ENCODE data around the gene ANKDD1A. TPM values are rescaled to one million over a fixed set of nuclear protein-coding genes. Genes with fewer than 3 reads are reported as not detected.

Gene ANKDD1A
- total RNA-seq, 1 donor from 2014 or later, result 3.8 TPM

DNA sequence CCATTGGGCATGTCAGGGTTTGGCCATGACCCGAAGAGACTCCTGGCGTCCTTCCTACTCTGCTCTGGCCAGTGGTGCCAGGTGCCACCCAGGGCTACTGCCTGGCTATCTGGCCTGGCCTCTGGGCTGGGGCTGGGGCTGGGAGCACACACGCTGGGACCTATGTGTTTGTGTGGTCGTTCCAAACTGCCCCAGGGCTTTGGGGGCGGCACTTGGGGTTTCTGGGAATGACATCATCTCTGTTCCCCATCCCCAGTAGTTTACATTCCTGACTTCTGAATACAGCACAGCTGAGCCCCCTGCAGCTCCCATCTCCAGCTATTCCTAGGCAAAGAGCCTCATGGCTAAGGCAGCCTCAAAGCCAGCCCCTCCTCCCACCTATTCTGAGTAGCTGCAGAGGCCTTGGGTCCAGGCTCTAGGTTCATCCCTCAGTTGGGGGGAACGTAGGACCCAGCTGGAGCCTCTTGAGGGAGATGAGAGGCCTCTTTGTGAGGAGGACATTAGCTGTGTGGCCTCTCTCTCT is 45.6 kb upstream of the ANKDD1A start:
- Mint-ChIP-seq H3K27ac (ENCODE audit: unreplicated experiment) (peak overlapping the region; percentile 36), H3K27me3 (ENCODE audit: low read depth) (no peaks in the 10 kb centered on the region), H3K9me3 (ENCODE audit: low read depth) (no peaks in the 10 kb centered on the region), H3K4me3 (ENCODE audit: unreplicated experiment) (no peak overlapping the region), H3K36me3 (ENCODE audit: low read depth) (peaks cover 12% of the 10 kb centered on the region), H3K4me1 (ENCODE audit: low read depth) (peaks cover 18% of the 10 kb centered on the region)
- TF ChIP-seq, protein P1, sequence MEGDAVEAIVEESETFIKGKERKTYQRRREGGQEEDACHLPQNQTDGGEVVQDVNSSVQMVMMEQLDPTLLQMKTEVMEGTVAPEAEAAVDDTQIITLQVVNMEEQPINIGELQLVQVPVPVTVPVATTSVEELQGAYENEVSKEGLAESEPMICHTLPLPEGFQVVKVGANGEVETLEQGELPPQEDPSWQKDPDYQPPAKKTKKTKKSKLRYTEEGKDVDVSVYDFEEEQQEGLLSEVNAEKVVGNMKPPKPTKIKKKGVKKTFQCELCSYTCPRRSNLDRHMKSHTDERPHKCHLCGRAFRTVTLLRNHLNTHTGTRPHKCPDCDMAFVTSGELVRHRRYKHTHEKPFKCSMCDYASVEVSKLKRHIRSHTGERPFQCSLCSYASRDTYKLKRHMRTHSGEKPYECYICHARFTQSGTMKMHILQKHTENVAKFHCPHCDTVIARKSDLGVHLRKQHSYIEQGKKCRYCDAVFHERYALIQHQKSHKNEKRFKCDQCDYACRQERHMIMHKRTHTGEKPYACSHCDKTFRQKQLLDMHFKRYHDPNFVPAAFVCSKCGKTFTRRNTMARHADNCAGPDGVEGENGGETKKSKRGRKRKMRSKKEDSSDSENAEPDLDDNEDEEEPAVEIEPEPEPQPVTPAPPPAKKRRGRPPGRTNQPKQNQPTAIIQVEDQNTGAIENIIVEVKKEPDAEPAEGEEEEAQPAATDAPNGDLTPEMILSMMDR (IDR thresholded peaks at IDR 0.05), result no peak
- DNase-seq (ENCODE audit: low spot score), result no peak

DNA sequence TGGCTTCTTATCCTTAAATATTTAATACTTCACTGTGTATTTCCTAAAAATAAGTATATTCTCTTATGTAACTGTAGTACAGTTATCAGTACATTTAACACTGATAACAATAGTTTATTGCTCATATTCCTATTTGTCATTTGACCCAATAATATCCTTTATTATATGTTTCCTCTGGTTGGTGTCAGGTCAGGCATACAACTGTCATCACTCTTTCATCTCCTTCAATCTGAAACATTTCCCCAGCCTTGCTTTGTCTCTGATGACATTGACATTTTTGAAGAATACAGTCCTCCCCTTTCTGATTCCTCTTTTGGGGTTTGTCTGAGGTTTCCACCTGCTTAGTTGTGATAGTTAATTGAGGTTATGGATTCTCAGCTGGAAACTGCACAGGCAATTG is 42.2 kb upstream of the ANKDD1A start:
- Mint-ChIP-seq H3K36me3 (ENCODE audit: low read depth) (peaks cover 4% of the 10 kb centered on the region), H3K27me3 (ENCODE audit: low read depth) (no peaks in the 10 kb centered on the region), H3K4me1 (ENCODE audit: low read depth) (peaks cover 37% of the 10 kb centered on the region), H3K27ac (ENCODE audit: unreplicated experiment) (no peak overlapping the region), H3K9me3 (ENCODE audit: low read depth) (no peaks in the 10 kb centered on the region), H3K4me3 (ENCODE audit: unreplicated experiment) (no peak overlapping the region)
- DNase-seq (ENCODE audit: low spot score), result no peak
- TF ChIP-seq, protein P1 (IDR thresholded peaks at IDR 0.05), result no peak

DNA sequence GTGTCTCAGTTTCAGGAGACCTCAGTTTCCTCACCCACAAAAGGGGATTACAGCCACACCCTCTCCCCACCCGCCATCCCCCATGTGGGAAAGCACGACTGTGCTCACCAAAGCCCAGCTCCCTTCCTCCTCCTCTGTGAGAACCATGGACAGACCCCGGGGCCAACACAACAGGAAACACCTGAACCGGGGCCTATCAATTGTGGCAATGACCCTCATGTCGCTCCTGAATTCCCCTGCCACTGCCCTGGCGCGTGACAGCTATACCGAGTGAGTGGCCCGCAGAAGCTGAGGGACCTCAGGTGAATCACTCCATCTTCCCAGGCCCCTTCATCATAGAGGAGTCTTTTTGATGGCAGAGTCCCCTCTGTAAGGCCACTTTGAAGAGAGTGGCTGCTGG is 41.3 kb upstream of the ANKDD1A start:
- H3K36me3 Mint-ChIP-seq (ENCODE audit: low read depth), result peaks cover 4% of the 10 kb centered on the region
- peaks cover 40% of the 10 kb centered on the region for H3K4me1 Mint-ChIP-seq (ENCODE audit: low read depth)
- no peaks in the 10 kb centered on the region for H3K27me3 Mint-ChIP-seq (ENCODE audit: low read depth)
- H3K4me3 Mint-ChIP-seq (ENCODE audit: unreplicated experiment), result no peak overlapping the region
- no peak for DNase-seq (ENCODE audit: low spot score)
- H3K27ac Mint-ChIP-seq (ENCODE audit: unreplicated experiment), result no peak overlapping the region
- TF ChIP-seq, protein P1 (IDR thresholded peaks at IDR 0.05), result no peak
- no peaks in the 10 kb centered on the region for H3K9me3 Mint-ChIP-seq (ENCODE audit: low read depth)

DNA sequence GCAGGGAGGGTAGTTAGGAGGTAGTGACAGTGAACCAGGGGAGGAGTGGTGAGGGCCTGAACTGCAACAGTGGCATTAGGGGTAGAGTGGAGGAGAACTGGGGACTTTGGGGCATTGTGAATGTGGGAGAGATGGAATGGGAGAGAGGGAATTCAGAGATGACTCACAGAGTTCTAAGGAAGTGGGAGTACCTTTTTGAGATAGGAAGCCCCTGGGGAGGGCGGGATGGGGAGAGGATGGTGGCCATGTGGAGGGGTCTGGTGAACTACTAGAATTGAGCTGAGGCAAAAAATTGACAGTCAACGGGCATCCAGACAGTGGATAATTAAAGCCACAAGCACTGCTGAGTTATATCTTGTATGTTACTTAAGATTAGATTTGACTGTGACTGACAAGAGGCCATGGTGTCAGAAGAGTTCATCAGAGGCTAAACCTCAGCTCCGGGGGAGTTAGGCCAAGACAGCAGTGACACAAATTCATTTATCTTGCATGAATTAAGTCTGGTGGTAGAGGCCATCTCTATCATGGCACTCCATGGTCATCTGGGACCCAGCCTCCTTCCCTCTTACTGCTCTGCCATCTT is 36.0 kb upstream of the ANKDD1A start:
- Mint-ChIP-seq H3K4me3 (ENCODE audit: unreplicated experiment) (no peak overlapping the region), H3K9me3 (ENCODE audit: low read depth) (no peaks in the 10 kb centered on the region), H3K36me3 (ENCODE audit: low read depth) (no peaks in the 10 kb centered on the region), H3K27ac (ENCODE audit: unreplicated experiment) (no peak overlapping the region), H3K27me3 (ENCODE audit: low read depth) (no peaks in the 10 kb centered on the region), H3K4me1 (ENCODE audit: low read depth) (peaks cover 32% of the 10 kb centered on the region)
- TF ChIP-seq, protein P1 (IDR thresholded peaks at IDR 0.05), result no peak
- DNase-seq (ENCODE audit: low spot score), result no peak

DNA sequence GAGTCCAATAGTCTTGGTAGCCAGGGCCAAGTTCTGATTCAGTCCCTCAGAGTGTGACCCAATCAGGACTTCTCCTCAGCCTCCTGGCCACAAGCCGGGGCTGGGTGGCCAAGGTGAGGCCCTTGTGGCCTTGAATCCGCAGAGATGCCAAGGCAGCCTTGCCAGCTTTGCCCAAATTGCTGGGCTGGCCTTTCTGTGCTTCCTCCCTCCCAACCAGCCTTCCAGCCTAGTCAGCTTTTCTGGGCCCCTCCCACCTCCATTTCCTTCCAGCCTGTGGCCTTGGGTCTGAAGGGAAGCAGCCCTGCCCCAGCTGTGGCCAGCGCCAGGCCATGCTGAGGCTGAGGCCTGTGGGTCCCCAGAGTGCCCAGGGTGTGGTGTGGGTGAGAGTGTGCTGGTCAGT is 34.3 kb upstream of the ANKDD1A start:
- H3K27me3 Mint-ChIP-seq (ENCODE audit: low read depth), result no peaks in the 10 kb centered on the region
- H3K36me3 Mint-ChIP-seq (ENCODE audit: low read depth), result no peaks in the 10 kb centered on the region
- DNase-seq (ENCODE audit: low spot score), result no peak
- H3K4me1 Mint-ChIP-seq (ENCODE audit: low read depth), result peaks cover 38% of the 10 kb centered on the region
- no peak overlapping the region for H3K4me3 Mint-ChIP-seq (ENCODE audit: unreplicated experiment)
- no peak overlapping the region for H3K27ac Mint-ChIP-seq (ENCODE audit: unreplicated experiment)
- H3K9me3 Mint-ChIP-seq (ENCODE audit: low read depth), result no peaks in the 10 kb centered on the region
- TF ChIP-seq, protein P1 (IDR thresholded peaks at IDR 0.05), result no peak

All from chondrocyte (in vitro differentiated cells).